Measurements from ENCODE around the gene RCAN3. TPM values are rescaled to one million over a fixed set of nuclear protein-coding genes. Genes with fewer than 3 reads are reported as not detected.

The RCAN3 gene
- total RNA-seq, 1 donor from 2014 or later = 19.0 TPM

DNA sequence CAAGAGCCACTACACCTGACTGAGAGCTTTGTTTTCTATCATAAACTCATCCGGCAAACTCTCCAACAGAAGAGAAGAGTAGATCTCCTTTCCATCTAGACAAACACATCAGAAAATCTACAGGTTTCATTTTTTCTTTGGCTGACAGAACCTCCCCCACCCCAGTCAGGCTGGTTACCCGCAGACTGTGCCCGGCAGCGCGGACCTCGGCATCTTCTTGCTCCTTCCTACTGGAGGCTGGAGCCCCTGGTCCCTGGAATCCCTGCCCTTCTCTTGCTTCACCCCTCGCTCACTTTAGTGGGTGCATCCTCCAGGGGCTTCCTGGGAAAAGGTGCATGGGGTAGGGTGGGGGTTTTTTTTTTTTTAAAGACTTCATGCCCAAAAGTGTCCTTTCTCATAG, 76.2 kb downstream of the RCAN3 start:
- DNase-seq (ENCODE audit: low spot score) = no peak

DNA sequence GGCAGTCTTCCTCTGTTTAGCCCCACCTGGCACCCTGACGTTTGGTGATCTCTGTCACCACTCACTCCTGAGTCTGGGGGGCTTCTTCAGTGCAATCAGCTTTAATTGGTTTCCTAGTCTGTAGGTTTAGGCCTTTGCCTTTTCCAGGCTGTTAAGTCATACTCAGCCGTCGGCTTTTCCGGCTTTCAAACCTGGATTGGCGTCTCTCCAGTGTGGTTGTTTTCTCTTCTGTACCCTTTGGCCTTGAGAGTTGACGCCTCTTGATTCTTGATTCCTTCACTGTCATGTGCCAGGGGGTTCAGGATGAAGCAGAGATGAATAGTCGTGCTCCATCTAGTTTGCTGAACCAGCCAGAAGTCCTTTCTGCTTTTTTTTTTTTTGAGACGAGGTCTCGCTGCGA, 78.1 kb downstream of the RCAN3 start:
- no peak for DNase-seq (ENCODE audit: low spot score)

DNA sequence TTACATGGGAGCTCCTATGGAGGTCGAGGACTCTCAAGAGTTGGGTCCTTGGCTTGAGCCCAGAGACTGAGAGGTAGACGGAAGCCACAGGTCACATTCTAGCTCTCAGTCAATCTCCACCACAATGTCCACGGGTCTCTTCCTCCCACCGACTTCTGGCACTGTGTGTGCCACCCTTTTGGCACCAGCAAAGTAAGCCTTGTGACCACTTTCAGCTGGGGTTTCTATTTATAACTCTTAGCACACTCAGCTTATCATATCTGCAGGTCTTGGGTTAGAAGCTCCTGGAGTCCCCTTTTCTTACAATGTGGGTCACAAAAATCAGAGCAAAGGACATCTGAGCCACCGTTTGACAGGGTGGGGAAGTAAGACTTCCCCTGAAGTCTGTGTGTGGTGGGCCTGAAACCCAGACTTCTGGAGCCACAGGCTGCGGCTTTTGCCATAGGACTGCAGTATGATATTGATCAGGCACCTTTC, 81.6 kb downstream of the RCAN3 start:
- DNase-seq (ENCODE audit: low spot score) = no peak

DNA sequence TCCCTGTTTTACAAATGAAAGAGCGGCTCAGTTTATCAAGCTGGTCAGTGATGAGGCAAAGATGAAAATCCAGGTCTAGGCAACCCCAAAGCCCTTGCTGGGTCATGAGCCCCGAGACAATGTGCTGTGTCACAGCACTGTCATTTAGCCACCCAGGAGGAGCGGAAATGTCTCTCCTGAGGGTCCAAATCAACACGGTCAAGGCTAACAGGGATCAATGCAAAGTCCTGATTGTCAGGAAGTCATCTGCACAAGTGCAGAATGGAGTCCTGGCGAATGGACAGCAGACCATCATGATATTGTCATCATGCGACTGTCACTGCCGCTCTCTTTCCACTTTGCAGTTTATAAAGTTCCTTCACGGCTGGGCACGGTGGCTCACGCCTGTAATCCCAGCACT, 83.5 kb downstream of the RCAN3 start:
- DNase-seq (ENCODE audit: low spot score) = no peak

DNA sequence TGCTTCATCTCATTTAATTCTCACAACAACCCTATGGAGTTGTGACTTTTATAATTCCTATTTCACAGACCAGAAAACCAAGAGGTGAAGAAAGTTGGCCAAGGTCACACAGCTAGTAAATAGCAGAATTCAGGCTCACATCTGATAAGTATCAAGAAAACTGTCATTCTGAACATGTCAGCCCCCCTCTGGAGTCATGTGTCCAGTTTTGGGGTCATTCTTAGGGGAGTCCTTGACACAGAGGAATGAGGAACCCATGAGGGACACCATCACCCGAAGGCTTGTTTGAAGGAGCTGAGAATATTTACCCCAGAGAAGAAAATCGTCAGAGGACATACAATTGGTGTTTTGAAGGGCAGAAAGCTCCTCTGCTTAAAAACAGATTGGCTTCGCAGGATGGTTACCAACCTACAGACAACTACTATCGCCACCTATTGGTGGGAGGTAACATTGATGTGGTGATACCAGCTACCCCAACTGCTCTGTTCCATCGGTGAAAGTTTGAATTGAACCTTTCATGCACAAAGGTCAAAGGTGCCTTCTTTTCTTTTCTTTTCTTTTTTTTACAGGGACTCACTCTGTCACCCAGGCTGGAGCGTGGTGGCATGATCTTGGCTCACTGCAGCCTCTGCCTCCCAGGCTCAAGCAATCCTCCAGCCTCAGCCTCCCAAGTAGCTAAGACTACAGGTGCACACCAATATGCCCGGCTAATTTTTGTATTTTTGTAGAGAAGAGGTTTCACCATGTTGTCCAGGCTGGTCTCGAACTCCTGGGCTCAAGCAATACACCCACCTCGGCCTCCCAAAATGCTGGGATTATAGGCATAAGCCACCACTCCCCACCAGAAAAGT, 84.6 kb downstream of the RCAN3 start:
- no peak for DNase-seq (ENCODE audit: low spot score)

DNA sequence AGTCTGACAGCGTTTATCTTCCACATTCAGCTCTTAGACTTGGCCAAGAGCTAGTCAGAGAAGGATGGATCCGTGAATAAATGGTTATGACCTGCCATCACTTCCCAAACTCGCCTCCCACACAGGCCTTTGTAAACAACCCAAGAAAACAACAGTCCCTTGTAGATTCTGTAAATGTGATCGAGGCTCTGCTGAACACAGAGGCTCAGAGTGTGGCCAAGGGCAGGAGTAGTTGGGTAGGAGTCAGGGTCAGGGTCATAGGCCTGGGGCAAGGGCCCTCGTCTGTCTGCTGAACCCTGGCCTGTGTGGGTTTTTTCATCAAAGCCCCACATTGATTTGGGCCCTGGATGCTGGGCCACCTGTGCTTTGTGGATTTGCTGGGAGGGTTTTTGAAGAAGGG, 85.9 kb downstream of the RCAN3 start:
- DNase-seq (ENCODE audit: low spot score) = no peak

DNA sequence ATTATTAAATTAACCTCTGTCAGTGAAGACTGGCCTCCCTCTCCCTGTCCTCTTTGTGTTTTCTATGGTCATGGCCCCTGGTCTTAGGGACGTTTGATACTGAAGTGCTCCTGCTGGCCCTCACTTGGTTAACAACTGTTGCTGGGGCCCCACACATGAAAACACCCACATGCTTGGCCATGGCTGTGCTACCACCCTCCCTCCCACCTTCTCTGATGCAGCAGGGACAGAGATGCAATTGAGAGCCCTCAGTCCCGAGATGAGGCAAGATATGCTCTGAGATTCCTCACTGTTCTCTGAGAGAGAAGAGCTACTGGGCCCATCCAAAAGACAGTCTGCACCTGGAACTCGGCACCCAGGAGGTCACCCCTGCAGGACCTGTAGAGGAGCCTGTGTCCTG, 86.6 kb downstream of the RCAN3 start:
- DNase-seq (ENCODE audit: low spot score) = no peak

Other genes with a start within 250 kb of the RCAN3 start
- 140 TPM for gene GRHL3, start 183.5 kb upstream of the RCAN3 start, total RNA-seq
- 23.8 TPM for gene STPG1, start 89.1 kb upstream of the RCAN3 start, total RNA-seq
- 35.5 TPM for gene NIPAL3, start 87.0 kb upstream of the RCAN3 start, total RNA-seq
- 0.73 TPM for gene NCMAP, start 53.3 kb downstream of the RCAN3 start, total RNA-seq
- gene SRRM1, start 140.5 kb downstream of the RCAN3 start, total RNA-seq = 169 TPM
- gene CLIC4, start 242.6 kb downstream of the RCAN3 start, total RNA-seq = 163 TPM

Data from ureter (tissue), 1 donor.